GM23338 (cell line): ENCODE results near the gene DOCK7. TPM values are rescaled to one million over a fixed set of nuclear protein-coding genes. Genes with fewer than 3 reads are reported as not detected.

Experiments used
- ATAC-seq: fragments of 200-7000 bp; cut with Tn5 transposase; 3 replicates; pipeline ENCODE4 v1.9.1; 2020
- DNase-seq: peaks from one replicate; pipeline ENCODE4 v3.0.0-alpha.2; 2015; ENCODE audit warnings: low spot score
- H2AFZ ChIP-seq: fragments of 200-600 bp; sonication (generic); 2 replicates; pipeline ENCODE4 v1.8.0; 2016; ENCODE audit warnings: antibody characterized with exemption, mild to moderate bottlenecking, moderate library complexity
- H3F3A ChIP-seq: fragments of 200-600 bp; sonication (generic); replicated peaks from 2 replicates; pipeline ENCODE4 v1.8.0; 2017; ENCODE audit warnings: antibody characterized with exemption, mixed run types, low read depth
- H3K27ac ChIP-seq: fragments of 200-600 bp; sonication (generic); 2 replicates; pipeline ENCODE4 v1.6.1; 2016; ENCODE audit warnings: low read depth
- H3K27me3 ChIP-seq: fragments of 200-600 bp; sonication (generic); 2 replicates; pipeline ENCODE4 v1.8.0; 2016; ENCODE audit warnings: mild to moderate bottlenecking, mixed run types, moderate library complexity; ENCODE audit not compliant: insufficient read depth
- H3K36me3 ChIP-seq: fragments of 200-600 bp; sonication (generic); 2 replicates; pipeline ENCODE4 v1.8.0; 2016; ENCODE audit warnings: mild to moderate bottlenecking; ENCODE audit not compliant: insufficient read depth
- H3K4me1 ChIP-seq: fragments of 200-600 bp; sonication (generic); 2 replicates; pipeline ENCODE4 v1.8.0; 2016; ENCODE audit warnings: mild to moderate bottlenecking, moderate library complexity; ENCODE audit not compliant: insufficient read depth
- H3K4me2 ChIP-seq: fragments of 200-600 bp; sonication (generic); 2 replicates; pipeline ENCODE4 v1.7.1; 2017; ENCODE audit warnings: mixed run types
- H3K4me3 ChIP-seq: fragments of 200-600 bp; sonication (generic); 2 replicates; pipeline ENCODE4 v1.6.1; 2016; ENCODE audit warnings: mixed run types
- H3K79me2 ChIP-seq: fragments of 200-600 bp; sonication (generic); replicated peaks from 2 replicates; pipeline ENCODE4 v1.8.0; 2017; ENCODE audit warnings: mild to moderate bottlenecking; ENCODE audit not compliant: insufficient read depth
- H3K9me2 ChIP-seq: fragments of 200-600 bp; sonication (generic); 2 replicates; pipeline ENCODE4 v1.8.0; 2017; ENCODE audit not compliant: insufficient read depth
- H4K20me1 ChIP-seq: fragments of 200-600 bp; sonication (generic); replicated peaks from 2 replicates; pipeline ENCODE4 v1.8.0; 2017; ENCODE audit warnings: mild to moderate bottlenecking; ENCODE audit not compliant: insufficient read depth
- H3K27ac Mint-ChIP-seq: 2 replicates; pipeline ENCODE4 v1.8.0; 2020; ENCODE audit warnings: inconsistent platforms, mild to moderate bottlenecking, moderate library complexity, mixed read lengths
- H3K27me3 Mint-ChIP-seq: 3 replicates; pipeline ENCODE4 v1.8.0; 2022; ENCODE audit warnings: low read depth, mild to moderate bottlenecking, moderate library complexity, mixed read lengths, inconsistent platforms; ENCODE audit not compliant: insufficient read depth, poor library complexity
- H3K36me3 Mint-ChIP-seq: 3 replicates; pipeline ENCODE4 v1.8.0; 2021; ENCODE audit warnings: low read depth, mild to moderate bottlenecking, inconsistent platforms, moderate library complexity, mixed read lengths
- H3K4me1 Mint-ChIP-seq: 3 replicates; pipeline ENCODE4 v1.8.0; 2020; ENCODE audit warnings: mild to moderate bottlenecking, inconsistent platforms, mixed read lengths
- H3K4me3 Mint-ChIP-seq: 3 replicates; pipeline ENCODE4 v1.8.0; 2021; ENCODE audit warnings: moderate library complexity, mild to moderate bottlenecking, inconsistent platforms, mixed read lengths
- H3K9me3 Mint-ChIP-seq: 3 replicates; pipeline ENCODE4 v1.8.0; 2020; ENCODE audit warnings: moderate library complexity, mild to moderate bottlenecking, inconsistent platforms, mixed read lengths
- CREB1 ChIP-seq: fragments of 250-450 bp; sonication (Bioruptor Pico); IDR thresholded peaks from 2 replicates; pipeline ENCODE4 v1.5.0; 2020; ENCODE audit warnings: low read depth, mild to moderate bottlenecking, moderate library complexity
- CTCF ChIP-seq, 2 experiments: fragments of 200-600 bp in 1 of 2; sonication (generic) in 1 of 2; conservative IDR thresholded peaks; 2 replicates each; pipeline versions ENCODE4 v1.5.1 to v1.6.1; 2016 to 2017; ENCODE audit warnings: antibody characterized with exemption in 2 of 2, low read depth in 2 of 2, mild to moderate bottlenecking in 2 of 2, moderate library complexity in 1 of 2
- EZH2 ChIP-seq: fragments of 200-600 bp; sonication (generic); IDR thresholded peaks from one replicate; pipeline ENCODE4 v1.8.0; 2017; ENCODE audit warnings: antibody characterized with exemption, mild to moderate bottlenecking, low read depth; ENCODE audit not compliant: unreplicated experiment
- EZH2phosphoT487 ChIP-seq: fragments of 200-600 bp; sonication (generic); IDR thresholded peaks from one replicate; pipeline ENCODE4 v1.8.1; 2018; ENCODE audit warnings: antibody characterized with exemption; ENCODE audit not compliant: unreplicated experiment
- JUNB ChIP-seq: IDR thresholded peaks from one replicate; pipeline ENCODE4 v1.6.1; 2016; ENCODE audit warnings: antibody characterized with exemption; ENCODE audit not compliant: unreplicated experiment
- POLR2AphosphoS5 ChIP-seq: IDR thresholded peaks from 2 replicates; pipeline ENCODE4 v1.6.1; 2016; ENCODE audit warnings: antibody characterized with exemption, low read depth
- REST ChIP-seq: IDR thresholded peaks from one replicate; pipeline ENCODE4 v1.6.1; 2018; ENCODE audit warnings: antibody characterized with exemption; ENCODE audit not compliant: unreplicated experiment
- ZNF114 ChIP-seq: fragments of 250-450 bp; sonication (Bioruptor Pico); IDR thresholded peaks from 2 replicates; pipeline ENCODE4 v1.5.0; 2020; ENCODE audit warnings: mild to moderate bottlenecking, moderate library complexity
- ZNF331 ChIP-seq: fragments of 250-450 bp; sonication (Bioruptor Pico); IDR thresholded peaks from 2 replicates; pipeline ENCODE4 v1.5.0; 2020; ENCODE audit warnings: low read depth, mild to moderate bottlenecking, moderate library complexity
- polyA plus RNA-seq: library from polyadenylated mRNA; unstranded; fragments of >200 nt; fragmentation: Nextera tagmentation; extraction: Ambion mirVana; gene quantifications from 2 replicates; pipeline ENCODE4 v1.2.1, GENCODE V29; 2016
- total RNA-seq: library from RNA; depleted of rRNA; stranded (reverse); fragments of >200 nt; shearing (Covaris generic); gene quantifications from 2 replicates; pipeline ENCODE4 v1.2.3, GENCODE V29; 2014
- TF ChIP-seq, protein P1 (sequence below): fragments of 250-450 bp; sonication (Bioruptor Pico); IDR thresholded peaks from 2 replicates; pipeline ENCODE4 v1.5.0; 2020; ENCODE audit warnings: mild to moderate bottlenecking, moderate library complexity

DOCK7 gene
- total and polyA plus RNA-seq, 2 experiments from 2014 or later, result 20.5 to 37.3 TPM

GRCh38 chr1:62687421-62687902 is 724 bp downstream of the DOCK7 start:
- H3K4me1 Mint-ChIP-seq, result peaks cover 25% of the 10 kb centered on the region
- TF ChIP-seq JUNB (no peak), CTCF (conservative IDR thresholded peaks at IDR 0.05; ENCODE audit: low read depth in 2 of 2) (0 out of 4 replicates have a peak, but pooled peaks of 1 of the 2 experiments have one; percentile 6)
- Histone ChIP-seq H3F3A (0 out of 2 replicates have a peak, but pooled peaks cover 4% of the 10 kb centered on the region), H3K9me2 (no peaks in the 10 kb centered on the region), H4K20me1 (0 out of 2 replicates have a peak, but pooled peaks cover 4% of the 10 kb centered on the region), H3K4me1 (peaks cover 14% of the 10 kb centered on the region), H3K27me3 (0 out of 2 replicates have a peak, but pooled peaks cover 4% of the 10 kb centered on the region), H3K4me2 (peak overlapping the region; percentile 96), H3K27ac (no peak overlapping the region), H3K36me3 (no peaks in the 10 kb centered on the region), H3K4me3 (peak overlapping the region; percentile 89), H3K79me2 (peaks cover 27% of the 10 kb centered on the region), H2AFZ (peak overlapping the region; percentile 84)
- ATAC-seq (peak; percentile 57), DNase-seq (no peak)
- peak overlapping the region; percentile 61 for H3K27ac Mint-ChIP-seq
- H3K9me3 Mint-ChIP-seq, result no peaks in the 10 kb centered on the region; the same call in 2 of the 3 replicates
- H3K36me3 Mint-ChIP-seq, result no peaks in the 10 kb centered on the region
- H3K4me3 Mint-ChIP-seq, result peak overlapping the region; percentile 91
- peaks cover 10% of the 10 kb centered on the region for H3K27me3 Mint-ChIP-seq

DNA sequence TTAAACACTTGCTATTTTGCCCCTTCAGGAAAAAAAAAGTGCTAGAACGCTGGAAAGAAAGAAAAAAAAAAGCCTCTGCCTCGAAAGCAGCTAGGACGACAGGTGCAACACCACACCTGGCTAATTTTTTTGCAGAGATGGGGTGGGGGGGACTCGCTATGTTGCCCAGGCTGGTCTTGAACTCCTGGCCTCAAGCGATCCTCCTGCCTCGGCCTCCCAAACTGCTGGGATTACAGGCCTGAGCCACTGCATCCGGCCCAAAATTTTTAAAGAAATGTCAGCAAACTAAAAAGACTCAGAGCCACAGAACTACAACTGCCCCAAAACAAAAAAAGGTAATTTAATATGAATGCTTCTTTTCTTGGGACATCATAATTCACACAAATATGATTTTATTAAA is 1.4 kb downstream of the DOCK7 start:
- Histone ChIP-seq H2AFZ (no peak overlapping the region), H3K4me3 (peak overlapping the region; percentile 89), H3F3A (0 out of 2 replicates have a peak, but pooled peaks cover 4% of the 10 kb centered on the region), H3K36me3 (no peaks in the 10 kb centered on the region), H3K79me2 (peaks cover 32% of the 10 kb centered on the region), H3K4me2 (peak overlapping the region; percentile 96), H3K4me1 (peaks cover 20% of the 10 kb centered on the region), H3K27ac (no peak overlapping the region), H3K9me2 (no peaks in the 10 kb centered on the region), H3K27me3 (0 out of 2 replicates have a peak, but pooled peaks cover 4% of the 10 kb centered on the region), H4K20me1 (0 out of 2 replicates have a peak, but pooled peaks cover 4% of the 10 kb centered on the region)
- H3K36me3 Mint-ChIP-seq, result no peaks in the 10 kb centered on the region
- no peak overlapping the region for H3K27ac Mint-ChIP-seq
- DNase-seq (no peak), ATAC-seq (no peak)
- peak overlapping the region; percentile 91 for H3K4me3 Mint-ChIP-seq
- peaks cover 10% of the 10 kb centered on the region for H3K27me3 Mint-ChIP-seq
- H3K4me1 Mint-ChIP-seq, result peaks cover 25% of the 10 kb centered on the region
- H3K9me3 Mint-ChIP-seq, result no peaks in the 10 kb centered on the region; the same call in 2 of the 3 replicates
- TF ChIP-seq CREB1 (CRISPR knock-in tag) (no peak), EZH2 (no peak), ZNF114 (no peak), POLR2AphosphoS5 (no peak), ZNF331 (CRISPR knock-in tag) (no peak), JUNB (no peak), EZH2phosphoT487 (no peak), REST (no peak)
- TF ChIP-seq, protein P1, sequence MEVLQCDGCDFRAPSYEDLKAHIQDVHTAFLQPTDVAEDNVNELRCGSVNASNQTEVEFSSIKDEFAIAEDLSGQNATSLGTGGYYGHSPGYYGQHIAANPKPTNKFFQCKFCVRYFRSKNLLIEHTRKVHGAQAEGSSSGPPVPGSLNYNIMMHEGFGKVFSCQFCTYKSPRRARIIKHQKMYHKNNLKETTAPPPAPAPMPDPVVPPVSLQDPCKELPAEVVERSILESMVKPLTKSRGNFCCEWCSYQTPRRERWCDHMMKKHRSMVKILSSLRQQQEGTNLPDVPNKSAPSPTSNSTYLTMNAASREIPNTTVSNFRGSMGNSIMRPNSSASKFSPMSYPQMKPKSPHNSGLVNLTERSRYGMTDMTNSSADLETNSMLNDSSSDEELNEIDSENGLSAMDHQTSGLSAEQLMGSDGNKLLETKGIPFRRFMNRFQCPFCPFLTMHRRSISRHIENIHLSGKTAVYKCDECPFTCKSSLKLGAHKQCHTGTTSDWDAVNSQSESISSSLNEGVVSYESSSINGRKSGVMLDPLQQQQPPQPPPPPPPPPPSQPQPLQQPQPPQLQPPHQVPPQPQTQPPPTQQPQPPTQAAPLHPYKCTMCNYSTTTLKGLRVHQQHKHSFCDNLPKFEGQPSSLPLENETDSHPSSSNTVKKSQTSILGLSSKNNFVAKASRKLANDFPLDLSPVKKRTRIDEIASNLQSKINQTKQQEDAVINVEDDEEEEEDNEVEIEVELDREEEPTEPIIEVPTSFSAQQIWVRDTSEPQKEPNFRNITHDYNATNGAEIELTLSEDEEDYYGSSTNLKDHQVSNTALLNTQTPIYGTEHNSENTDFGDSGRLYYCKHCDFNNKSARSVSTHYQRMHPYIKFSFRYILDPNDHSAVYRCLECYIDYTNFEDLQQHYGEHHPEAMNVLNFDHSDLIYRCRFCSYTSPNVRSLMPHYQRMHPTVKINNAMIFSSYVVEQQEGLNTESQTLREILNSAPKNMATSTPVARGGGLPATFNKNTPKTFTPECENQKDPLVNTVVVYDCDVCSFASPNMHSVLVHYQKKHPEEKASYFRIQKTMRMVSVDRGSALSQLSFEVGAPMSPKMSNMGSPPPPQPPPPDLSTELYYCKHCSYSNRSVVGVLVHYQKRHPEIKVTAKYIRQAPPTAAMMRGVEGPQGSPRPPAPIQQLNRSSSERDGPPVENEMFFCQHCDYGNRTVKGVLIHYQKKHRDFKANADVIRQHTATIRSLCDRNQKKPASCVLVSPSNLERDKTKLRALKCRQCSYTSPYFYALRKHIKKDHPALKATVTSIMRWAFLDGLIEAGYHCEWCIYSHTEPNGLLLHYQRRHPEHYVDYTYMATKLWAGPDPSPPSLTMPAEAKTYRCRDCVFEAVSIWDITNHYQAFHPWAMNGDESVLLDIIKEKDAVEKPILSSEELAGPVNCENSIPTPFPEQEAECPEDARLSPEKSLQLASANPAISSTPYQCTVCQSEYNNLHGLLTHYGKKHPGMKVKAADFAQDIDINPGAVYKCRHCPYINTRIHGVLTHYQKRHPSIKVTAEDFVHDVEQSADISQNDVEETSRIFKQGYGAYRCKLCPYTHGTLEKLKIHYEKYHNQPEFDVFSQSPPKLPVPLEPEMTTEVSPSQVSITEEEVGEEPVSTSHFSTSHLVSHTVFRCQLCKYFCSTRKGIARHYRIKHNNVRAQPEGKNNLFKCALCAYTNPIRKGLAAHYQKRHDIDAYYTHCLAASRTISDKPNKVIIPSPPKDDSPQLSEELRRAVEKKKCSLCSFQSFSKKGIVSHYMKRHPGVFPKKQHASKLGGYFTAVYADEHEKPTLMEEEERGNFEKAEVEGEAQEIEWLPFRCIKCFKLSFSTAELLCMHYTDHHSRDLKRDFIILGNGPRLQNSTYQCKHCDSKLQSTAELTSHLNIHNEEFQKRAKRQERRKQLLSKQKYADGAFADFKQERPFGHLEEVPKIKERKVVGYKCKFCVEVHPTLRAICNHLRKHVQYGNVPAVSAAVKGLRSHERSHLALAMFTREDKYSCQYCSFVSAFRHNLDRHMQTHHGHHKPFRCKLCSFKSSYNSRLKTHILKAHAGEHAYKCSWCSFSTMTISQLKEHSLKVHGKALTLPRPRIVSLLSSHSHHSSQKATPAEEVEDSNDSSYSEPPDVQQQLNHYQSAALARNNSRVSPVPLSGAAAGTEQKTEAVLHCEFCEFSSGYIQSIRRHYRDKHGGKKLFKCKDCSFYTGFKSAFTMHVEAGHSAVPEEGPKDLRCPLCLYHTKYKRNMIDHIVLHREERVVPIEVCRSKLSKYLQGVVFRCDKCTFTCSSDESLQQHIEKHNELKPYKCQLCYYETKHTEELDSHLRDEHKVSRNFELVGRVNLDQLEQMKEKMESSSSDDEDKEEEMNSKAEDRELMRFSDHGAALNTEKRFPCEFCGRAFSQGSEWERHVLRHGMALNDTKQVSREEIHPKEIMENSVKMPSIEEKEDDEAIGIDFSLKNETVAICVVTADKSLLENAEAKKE (CRISPR knock-in tag), result no peak
